Peyer's patch (tissue), 4 donors: ENCODE measurements around the gene EHD2.

Experiments used
- CTCF ChIP-seq, 6 experiments: fragments of 450-650 bp in 4 of 6; fragments of 200-600 bp in 2 of 6; sonication (generic) in 1 of 6; IDR thresholded peaks; one replicate each; pipeline ENCODE4 v1.5.1; 2017 to 2019; ENCODE audit warnings: antibody characterized with exemption in 6 of 6, mild to moderate bottlenecking in 3 of 6, moderate library complexity in 1 of 6
- POLR2A ChIP-seq, 2 donors: fragments of 450-650 bp; IDR thresholded peaks; one replicate each; pipeline ENCODE4 v1.5.1; 2017; ENCODE audit warnings: antibody characterized with exemption in 2 of 2, mild to moderate bottlenecking in 2 of 2, moderate library complexity in 2 of 2

DNA sequence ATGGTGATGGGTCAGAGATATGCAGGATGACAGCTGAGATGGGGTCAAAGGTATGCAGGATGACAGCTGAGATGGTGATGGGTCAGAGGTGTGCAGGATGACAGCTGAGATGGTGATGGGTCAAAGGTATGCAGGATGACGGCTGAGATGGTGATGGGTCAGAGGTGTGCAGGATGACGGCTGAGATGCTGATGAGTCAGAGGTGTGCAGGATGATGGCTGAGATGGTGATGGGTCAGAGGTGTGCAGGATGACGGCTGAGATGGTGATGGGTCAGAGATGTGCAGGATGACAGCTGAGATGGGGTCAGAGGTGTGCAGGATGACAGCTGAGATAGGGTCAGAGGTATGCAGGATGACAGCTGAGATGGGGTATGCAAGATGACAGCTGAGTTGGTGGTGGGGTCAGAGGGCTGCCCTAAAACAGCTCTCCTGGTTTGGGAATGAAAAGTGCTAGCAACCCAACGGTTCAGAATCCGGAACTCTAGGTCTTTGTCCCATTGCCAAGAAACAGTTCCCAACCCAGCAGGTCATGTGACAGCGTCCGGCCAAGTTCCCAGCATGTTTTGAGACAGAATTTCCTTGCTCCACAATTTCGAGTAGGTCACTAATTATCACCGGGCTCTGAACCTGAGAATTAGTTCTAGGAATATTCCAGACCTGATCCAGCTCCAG is 68.5 kb downstream of the EHD2 start:
- no peak for TF ChIP-seq CTCF (IDR thresholded peaks at IDR 0.05)
- TF ChIP-seq POLR2A (IDR thresholded peaks at IDR 0.05): no peak
